Natural killer cell (primary cell): Measurements from ENCODE around the gene GNL2. TPM values are rescaled to one million over a fixed set of nuclear protein-coding genes. Genes with fewer than 3 reads are reported as not detected.
"Not testable (repeated sequence)": the region's sequence is repeated elsewhere in the genome, so short reads cannot be mapped to it uniquely, and the experiment has no call there.

Experiments used
- ATAC-seq, 3 donors: fragments of 150-1000 bp in 2 of 3; fragments of 200-7000 bp in 1 of 3; cut with Tn5 transposase; 1 replicate in 1 of 3; 2 replicates in 2 of 3; pipeline ENCODE4 v1.10.0; 2021; ENCODE audit warnings: mild to moderate bottlenecking in 2 of 3, moderate library complexity in 2 of 3
- DNase-seq, 2 donors: peaks; one replicate each; pipeline versions ENCODE4 v3.0.0 to v3.0.0-alpha.2; 2013 to 2021; ENCODE audit warnings: mixed read lengths in 1 of 2
- H3K27ac ChIP-seq: one replicate; pipeline ENCODE4 v1.5.1; 2013; ENCODE audit warnings: mild to moderate bottlenecking, low read length
- H3K27me3 ChIP-seq: one replicate; pipeline ENCODE4 v1.6.1; 2013; ENCODE audit warnings: low read length; ENCODE audit not compliant: control insufficient read depth, insufficient read depth
- H3K36me3 ChIP-seq: one replicate; pipeline ENCODE4 v1.6.1; 2013; ENCODE audit warnings: low read length; ENCODE audit not compliant: control insufficient read depth, insufficient read depth
- H3K4me1 ChIP-seq: one replicate; pipeline ENCODE4 v1.6.1; 2013; ENCODE audit warnings: low read length; ENCODE audit not compliant: control insufficient read depth, insufficient read depth
- H3K4me3 ChIP-seq: one replicate; pipeline ENCODE4 v1.5.1; 2013; ENCODE audit warnings: low read length
- H3K9me3 ChIP-seq: one replicate; pipeline ENCODE4 v1.6.1; 2013; ENCODE audit warnings: low read length; ENCODE audit not compliant: control insufficient read depth, insufficient read depth
- H3K27ac Mint-ChIP-seq, 2 donors: one replicate each; pipeline ENCODE4 v1.8.0; 2022; ENCODE audit warnings: mild to moderate bottlenecking in 2 of 2, mixed read lengths in 2 of 2, moderate library complexity in 1 of 2
- H3K27me3 Mint-ChIP-seq, 2 donors: one replicate each; pipeline ENCODE4 v1.8.0; 2022; ENCODE audit warnings: low read depth in 2 of 2, mixed read lengths in 2 of 2
- H3K36me3 Mint-ChIP-seq: one replicate; pipeline ENCODE4 v1.8.0; 2022; ENCODE audit warnings: mixed read lengths
- H3K4me1 Mint-ChIP-seq, 2 donors: one replicate each; pipeline ENCODE4 v1.8.0; 2022; ENCODE audit warnings: mixed read lengths in 2 of 2
- H3K4me3 Mint-ChIP-seq: one replicate; pipeline ENCODE4 v1.8.0; 2022; ENCODE audit warnings: mild to moderate bottlenecking, moderate library complexity, mixed read lengths
- H3K9me3 Mint-ChIP-seq, 2 donors: one replicate each; pipeline ENCODE4 v1.8.0; 2022; ENCODE audit warnings: mixed read lengths in 2 of 2
- WGBS: methylation state at CpG from one replicate; pipeline ENCODE4 v1.1.7; 2013; ENCODE audit warnings: missing lambda C conversion rate; ENCODE audit not compliant: insufficient coverage; 5-methylcytosine and 5-hydroxymethylcytosine counted together
- intact Hi-C: fragments of 100-400 bp; cut with micrococcal nuclease; formaldehyde crosslinking; loops from one replicate; pipeline ENCODE4 v1.14.2; 2022
- total RNA-seq, 4 donors: library from RNA; stranded (reverse); fragments of 120-200 nt in 1 of 4; gene quantifications; one replicate each; pipeline versions ENCODE4 v1.2.3 to v1.2.4, GENCODE V29; 2013 to 2022
- TF ChIP-seq, protein P1 (sequence below): fragments of 200-600 bp; IDR thresholded peaks from one replicate; pipeline ENCODE4 v1.8.0; 2022; ENCODE audit warnings: antibody characterized with exemption

Gene GNL2
- total RNA-seq, 3 donors from 2014 or later (not counting 1 experiment from before 2014, with no cell fraction given) = 70.7 to 89.9 (median 85.8) TPM

DNA sequence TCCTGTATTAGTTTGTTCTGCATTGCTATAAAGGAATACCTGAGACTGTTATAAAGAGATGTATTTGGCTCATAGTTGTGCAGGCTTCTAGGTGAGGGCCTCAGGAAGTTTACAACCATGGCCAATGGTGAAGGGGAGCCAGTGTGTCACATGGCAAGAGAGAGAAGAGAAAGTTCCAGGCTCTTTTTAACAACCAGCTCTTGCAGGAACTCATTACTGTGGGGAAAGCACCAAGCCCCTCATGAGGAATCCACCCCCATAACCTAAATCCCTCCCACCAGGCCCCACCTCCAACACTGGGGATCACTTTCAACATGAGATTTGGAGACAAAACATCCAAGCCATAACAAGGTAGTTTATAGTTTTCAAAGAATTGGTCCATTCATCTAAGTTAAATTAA is 76.1 kb downstream of the GNL2 start:
- peak overlapping the region; percentile 87 for H3K4me3 Mint-ChIP-seq
- H3K27me3 Mint-ChIP-seq = no peaks in the 10 kb centered on the region
- Histone ChIP-seq H3K4me1 (peaks cover 7% of the 10 kb centered on the region), H3K4me3 (peak overlapping the region; percentile 46), H3K27ac (no peak overlapping the region), H3K36me3 (no peaks in the 10 kb centered on the region), H3K27me3 (no peaks in the 10 kb centered on the region), H3K9me3 (no peaks in the 10 kb centered on the region)
- ATAC-seq (peak in 1 of 3 donors; percentile 19), DNase-seq (peak in 1 of 2 donors; percentile 53)
- intact Hi-C loops = no loop called here
- no peaks in the 10 kb centered on the region for H3K9me3 Mint-ChIP-seq
- H3K36me3 Mint-ChIP-seq = no peaks in the 10 kb centered on the region
- peak overlapping the region; percentile 36 to 83 for H3K27ac Mint-ChIP-seq
- TF ChIP-seq, protein P1, sequence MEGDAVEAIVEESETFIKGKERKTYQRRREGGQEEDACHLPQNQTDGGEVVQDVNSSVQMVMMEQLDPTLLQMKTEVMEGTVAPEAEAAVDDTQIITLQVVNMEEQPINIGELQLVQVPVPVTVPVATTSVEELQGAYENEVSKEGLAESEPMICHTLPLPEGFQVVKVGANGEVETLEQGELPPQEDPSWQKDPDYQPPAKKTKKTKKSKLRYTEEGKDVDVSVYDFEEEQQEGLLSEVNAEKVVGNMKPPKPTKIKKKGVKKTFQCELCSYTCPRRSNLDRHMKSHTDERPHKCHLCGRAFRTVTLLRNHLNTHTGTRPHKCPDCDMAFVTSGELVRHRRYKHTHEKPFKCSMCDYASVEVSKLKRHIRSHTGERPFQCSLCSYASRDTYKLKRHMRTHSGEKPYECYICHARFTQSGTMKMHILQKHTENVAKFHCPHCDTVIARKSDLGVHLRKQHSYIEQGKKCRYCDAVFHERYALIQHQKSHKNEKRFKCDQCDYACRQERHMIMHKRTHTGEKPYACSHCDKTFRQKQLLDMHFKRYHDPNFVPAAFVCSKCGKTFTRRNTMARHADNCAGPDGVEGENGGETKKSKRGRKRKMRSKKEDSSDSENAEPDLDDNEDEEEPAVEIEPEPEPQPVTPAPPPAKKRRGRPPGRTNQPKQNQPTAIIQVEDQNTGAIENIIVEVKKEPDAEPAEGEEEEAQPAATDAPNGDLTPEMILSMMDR = no peak
- peaks cover 19 to 25% of the 10 kb centered on the region in 2 donors for H3K4me1 Mint-ChIP-seq

DNA sequence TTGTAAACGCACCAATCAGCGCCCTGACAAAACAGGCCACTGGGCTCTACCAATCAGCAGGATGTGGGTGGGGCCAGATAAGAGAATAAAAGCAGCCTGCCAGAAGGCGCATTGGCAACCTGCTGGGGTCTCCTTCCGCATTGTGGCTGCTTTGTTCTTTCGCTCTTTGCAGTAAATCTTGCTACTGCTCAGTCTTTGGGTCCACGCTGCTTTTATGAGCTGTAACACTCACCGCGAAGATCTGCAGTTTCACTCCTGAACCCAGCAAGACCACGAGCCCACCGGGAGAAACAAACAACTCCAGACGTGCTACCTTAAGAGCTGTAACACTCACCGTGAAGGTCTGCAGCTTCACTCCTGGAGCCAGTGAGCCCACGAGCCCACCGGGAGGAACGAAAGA is 76.8 kb downstream of the GNL2 start:
- H3K27me3 ChIP-seq, H3K9me3 Mint-ChIP-seq, intact Hi-C loops, H3K36me3 ChIP-seq, H3K4me1 ChIP-seq, H3K27ac ChIP-seq, ATAC-seq, H3K9me3 ChIP-seq, H3K36me3 Mint-ChIP-seq, H3K27me3 Mint-ChIP-seq: not testable (repeated sequence)
- WGBS = 68% methylated on average over 15 of the region's 15 CpGs
- Mint-ChIP-seq H3K27ac (peak overlapping the region; percentile 36 to 83), H3K4me1 (peaks cover 20 to 27% of the 10 kb centered on the region in 2 donors), H3K4me3 (peak overlapping the region; percentile 87)
- peak; percentile 23 to 69 for DNase-seq
- H3K4me3 ChIP-seq = peak overlapping the region; percentile 46

DNA sequence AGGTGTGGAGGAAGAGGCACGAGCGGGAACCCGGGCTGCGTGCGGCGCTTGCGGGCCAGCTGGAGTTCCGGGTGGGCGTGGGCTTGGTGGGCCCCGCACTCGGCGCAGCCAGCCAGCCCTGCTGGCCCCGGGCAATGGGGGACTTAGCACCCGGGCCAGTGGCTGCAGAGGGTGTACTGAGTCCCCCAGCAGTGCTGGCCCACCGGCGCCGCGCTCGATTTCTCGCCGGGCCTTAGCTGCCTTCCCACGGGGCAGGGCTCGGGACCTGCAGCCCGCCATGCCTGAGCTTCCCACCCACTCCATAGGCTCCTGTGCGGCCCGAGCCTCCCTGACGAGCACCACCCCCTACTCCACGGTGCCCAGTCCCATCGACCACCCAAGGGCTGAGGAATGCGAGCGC is 77.5 kb downstream of the GNL2 start:
- H3K36me3 ChIP-seq, H3K27me3 ChIP-seq, H3K9me3 ChIP-seq, H3K27me3 Mint-ChIP-seq, H3K9me3 Mint-ChIP-seq, H3K36me3 Mint-ChIP-seq, intact Hi-C loops, H3K4me3 ChIP-seq, H3K27ac ChIP-seq, ATAC-seq, DNase-seq, H3K4me3 Mint-ChIP-seq: not testable (repeated sequence)
- 98% methylated on average over 26 of the region's 31 CpGs for WGBS
- Mint-ChIP-seq H3K27ac (peak overlapping the region in 1 of 2 donors; percentile 83), H3K4me1 (peaks cover 27 to 34% of the 10 kb centered on the region in 2 donors)
- H3K4me1 ChIP-seq = peaks cover 15% of the 10 kb centered on the region

DNA sequence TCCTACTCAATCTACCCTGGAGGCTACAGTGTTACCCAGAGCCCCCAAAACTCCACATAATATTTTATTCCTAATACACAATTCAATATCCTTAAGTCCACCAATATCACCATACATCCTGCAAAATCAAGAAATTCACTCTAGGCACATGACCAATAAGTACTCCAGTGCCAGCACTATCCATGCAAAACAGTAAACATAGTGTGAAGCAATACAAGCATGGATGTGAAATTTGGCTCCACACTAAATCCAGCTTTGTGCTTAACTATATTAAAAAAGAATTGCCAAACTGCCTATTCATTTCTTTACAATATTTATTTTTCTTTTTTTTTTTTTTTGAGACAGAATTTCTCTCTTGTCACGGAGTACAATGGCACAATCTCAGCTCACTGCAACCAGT is 78.2 kb downstream of the GNL2 start:
- no peaks in the 10 kb centered on the region for H3K27me3 Mint-ChIP-seq
- TF ChIP-seq, protein P1 = no peak
- intact Hi-C loops = no loop called here
- H3K9me3 ChIP-seq = no peaks in the 10 kb centered on the region
- no peaks in the 10 kb centered on the region for H3K9me3 Mint-ChIP-seq
- H3K27ac Mint-ChIP-seq = no peak overlapping the region
- DNase-seq (no peak), ATAC-seq (no peak)
- H3K27me3 ChIP-seq = no peaks in the 10 kb centered on the region
- H3K4me3 Mint-ChIP-seq = no peak overlapping the region
- no peak overlapping the region for H3K4me3 ChIP-seq
- H3K27ac ChIP-seq = no peak overlapping the region
- no peaks in the 10 kb centered on the region for H3K36me3 Mint-ChIP-seq
- peaks cover 20% of the 10 kb centered on the region for H3K4me1 ChIP-seq
- WGBS = 100% methylated on average over 1 of the region's 1 CpG
- H3K4me1 Mint-ChIP-seq = peaks cover 33 to 41% of the 10 kb centered on the region in 2 donors
- peaks cover 2% of the 10 kb centered on the region for H3K36me3 ChIP-seq

Other genes starting within 250 kb of the GNL2 start
- 100 to 1,000 TPM; 219 to 366 (median 289) TPM for gene ZC3H12A, start 121.4 kb downstream of the GNL2 start, total RNA-seq
- gene MEAF6, start 81.2 kb downstream of the GNL2 start, total RNA-seq = 10 to 100 TPM; 63.9 to 78.7 (median 69.0) TPM
- gene SNIP1, start 41.6 kb downstream of the GNL2 start, total RNA-seq = 10 to 100 TPM; 67.2 to 74.8 (median 68.1) TPM
- under 1 TPM in 1 of 3 donors, not detected in 2; 0.09 TPM for gene DNALI1, start 39.0 kb downstream of the GNL2 start, total RNA-seq
- not detected for gene RSPO1, start 39.0 kb upstream of the GNL2 start, total RNA-seq
- 1 to 10 TPM; 1.6 to 3.3 (median 2.2) TPM for gene CDCA8, start 96.6 kb upstream of the GNL2 start, total RNA-seq
- not detected for gene EPHA10, start 169.2 kb upstream of the GNL2 start, total RNA-seq
- gene MANEAL, start 197.9 kb upstream of the GNL2 start, total RNA-seq = 1 to 10 TPM; 1.6 to 3.8 (median 2.4) TPM
- 10 to 100 TPM; 13.9 to 22.9 (median 14.9) TPM for gene C1orf122, start 211.9 kb upstream of the GNL2 start, total RNA-seq
- 10 to 100 TPM; 19.9 to 26.2 (median 24.4) TPM for gene YRDC, start 212.3 kb upstream of the GNL2 start, total RNA-seq